AG09319 (cell line): Measurements from ENCODE around the gene FOXP1.
"Not testable (repeated sequence)": the region's sequence is repeated elsewhere in the genome, so short reads cannot be mapped to it uniquely, and the experiment has no call there.

Experiments used
- DNase-seq: peaks from one replicate; pipeline ENCODE4 v3.0.0-alpha.2; 2010; ENCODE audit warnings: low read depth; ENCODE audit errors: extremely low read depth
- CTCF ChIP-seq: IDR thresholded peaks from 2 replicates; pipeline ENCODE4 v1.5.1; 2011; ENCODE audit warnings: low read depth, mild to moderate bottlenecking, inconsistent platforms, low read length, moderate library complexity

The FOXP1 gene

DNA sequence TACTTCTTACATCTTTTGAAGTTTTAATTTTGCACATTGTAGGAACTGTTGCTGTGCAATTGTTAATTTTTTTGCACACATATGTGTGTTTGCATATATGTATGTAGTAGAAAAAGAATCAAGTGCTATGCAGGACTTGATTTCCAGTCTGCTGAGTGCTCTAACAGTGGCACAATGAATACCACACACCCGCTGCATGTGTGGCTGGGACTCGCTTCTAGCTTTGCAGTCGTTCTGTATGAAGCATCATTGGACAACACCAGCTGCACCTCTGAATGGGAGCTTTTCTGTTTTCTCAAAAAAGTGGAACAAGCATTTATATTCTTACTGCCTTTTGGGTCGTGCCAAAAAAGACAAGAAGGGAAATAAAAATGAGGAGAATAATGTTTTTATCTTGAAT, 564.7 kb downstream of the FOXP1 start:
- TF ChIP-seq CTCF = no peak
- no peak for DNase-seq

DNA sequence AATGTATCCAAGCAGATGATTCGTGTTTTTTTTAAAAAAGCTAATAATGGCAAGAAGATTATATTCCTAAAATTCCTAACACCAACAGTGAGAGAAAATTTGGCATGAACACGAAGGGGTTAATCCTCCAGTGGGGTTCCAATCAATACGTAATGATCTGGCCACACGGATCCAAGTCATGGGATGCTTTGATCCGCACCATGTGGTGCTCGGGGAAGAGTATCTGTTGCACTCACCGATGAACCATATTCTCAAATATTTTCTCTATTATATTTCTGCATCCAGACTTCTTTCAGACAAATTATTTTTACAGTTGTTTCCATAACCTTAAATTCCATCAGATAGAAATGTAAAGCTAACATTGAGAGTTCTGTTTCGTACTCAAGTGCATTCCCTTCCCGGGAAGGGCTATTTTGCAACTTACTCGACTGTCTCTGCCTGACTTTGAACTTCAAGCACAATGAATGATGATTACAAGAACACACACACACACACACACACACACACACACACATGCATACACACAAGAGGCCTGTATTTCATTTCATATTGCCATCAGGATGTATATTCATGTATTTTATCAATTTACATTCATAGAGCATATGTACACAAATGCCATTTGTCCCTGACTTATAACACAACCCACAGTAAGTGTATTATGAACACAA, 567.2 kb downstream of the FOXP1 start:
- TF ChIP-seq CTCF = no peak
- DNase-seq = no peak

- not testable (repeated sequence) for DNase-seq
Measured at GRCh38 chr3:71014616-71015015, 568.9 kb downstream of the FOXP1 start.

DNA sequence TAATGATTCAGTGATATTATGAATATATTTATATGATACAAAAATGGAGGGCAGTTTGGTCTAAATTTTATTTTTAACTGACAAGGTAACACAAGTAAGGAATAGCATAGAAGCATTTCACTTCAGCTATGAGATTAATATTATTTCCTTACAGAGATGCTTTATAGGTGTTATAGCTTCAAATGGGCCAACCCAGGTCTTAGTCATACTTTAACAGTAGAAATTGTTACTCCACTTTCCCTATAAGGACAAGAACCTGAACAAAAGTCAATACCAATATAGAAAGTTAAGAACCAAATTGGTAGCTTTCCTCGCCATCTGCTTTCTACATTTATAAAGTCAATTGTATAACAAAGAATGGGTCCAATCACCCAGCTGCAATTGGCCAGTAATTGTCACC, 570.6 kb downstream of the FOXP1 start:
- DNase-seq = no peak
- TF ChIP-seq CTCF = no peak

- DNase-seq = no peak
- no peak for TF ChIP-seq CTCF
Measured at GRCh38 chr3:71011565-71012287, 571.8 kb downstream of the FOXP1 start.

GRCh38 chr3:71010726-71011455, 572.6 kb downstream of the FOXP1 start:
- no peak for TF ChIP-seq CTCF
- no peak for DNase-seq

- no peak for TF ChIP-seq CTCF
- no peak for DNase-seq
Measured at GRCh38 chr3:71008350-71008935, 575.1 kb downstream of the FOXP1 start.
